ENCODE measurements around the gene FRS2.
"Not testable (repeated sequence)": the region's sequence is repeated elsewhere in the genome, so short reads cannot be mapped to it uniquely, and the experiment has no call there.

FRS2 gene

GRCh38 chr12:69470189-69471075, at the start of gene FRS2:
FRS2 (plus strand) TSS chr12:69470388; CDS start chr12:69569031, 98,643 bp downstream.
- DNase-seq (ENCODE audit: low read depth, low spot score), result peak; percentile 78

GRCh38 chr12:69421548-69421947, 48.6 kb upstream of the FRS2 start:
- DNase-seq (ENCODE audit: low read depth, low spot score), result no peak

- DNase-seq (ENCODE audit: low read depth, low spot score), result no peak
These were observed 46.9 kb upstream of the FRS2 start for GRCh38 chr12:69423037-69423905.

GRCh38 chr12:69425417-69425816, 44.8 kb upstream of the FRS2 start:
- DNase-seq (ENCODE audit: low read depth, low spot score), result no peak

- DNase-seq (ENCODE audit: low read depth, low spot score), result no peak
These were observed 41.7 kb upstream of the FRS2 start for GRCh38 chr12:69428351-69429073.

- no peak for DNase-seq (ENCODE audit: low read depth, low spot score)
These were observed 39.1 kb upstream of the FRS2 start for GRCh38 chr12:69430942-69431590.

- DNase-seq (ENCODE audit: low read depth, low spot score), result no peak
These were observed 38.5 kb upstream of the FRS2 start for GRCh38 chr12:69431591-69432222.

GRCh38 chr12:69433653-69434052, 36.5 kb upstream of the FRS2 start:
- DNase-seq (ENCODE audit: low read depth, low spot score), result no peak

GRCh38 chr12:69435644-69436043, 34.5 kb upstream of the FRS2 start:
- no peak for DNase-seq (ENCODE audit: low read depth, low spot score)

- DNase-seq (ENCODE audit: low read depth, low spot score), result no peak
These were observed 33.1 kb upstream of the FRS2 start for GRCh38 chr12:69437073-69437472.

GRCh38 chr12:69438539-69438938, 31.6 kb upstream of the FRS2 start:
- DNase-seq (ENCODE audit: low read depth, low spot score), result no peak

GRCh38 chr12:69440016-69440415, 30.2 kb upstream of the FRS2 start:
- DNase-seq (ENCODE audit: low read depth, low spot score), result no peak

- DNase-seq (ENCODE audit: low read depth, low spot score), result no peak
These were observed 29.3 kb upstream of the FRS2 start for GRCh38 chr12:69440886-69441285.

GRCh38 chr12:69442894-69443293, 27.3 kb upstream of the FRS2 start:
- no peak for DNase-seq (ENCODE audit: low read depth, low spot score)

- DNase-seq (ENCODE audit: low read depth, low spot score), result no peak
These were observed 26.3 kb upstream of the FRS2 start for GRCh38 chr12:69443916-69444315.

GRCh38 chr12:69447892-69448291, 22.3 kb upstream of the FRS2 start:
- no peak for DNase-seq (ENCODE audit: low read depth, low spot score)

- not testable (repeated sequence) for DNase-seq (ENCODE audit: low read depth, low spot score)
These were observed 17.5 kb upstream of the FRS2 start for GRCh38 chr12:69452598-69453132.

- DNase-seq (ENCODE audit: low read depth, low spot score), result no peak
These were observed 13.9 kb upstream of the FRS2 start for GRCh38 chr12:69456239-69456638.

GRCh38 chr12:69457433-69457832, 12.8 kb upstream of the FRS2 start:
- DNase-seq (ENCODE audit: low read depth, low spot score), result no peak

GRCh38 chr12:69459477-69459876, 10.7 kb upstream of the FRS2 start:
- no peak for DNase-seq (ENCODE audit: low read depth, low spot score)

- no peak for DNase-seq (ENCODE audit: low read depth, low spot score)
These were observed 5.8 kb upstream of the FRS2 start for GRCh38 chr12:69464428-69464827.

Data from activated naive CD8-positive, alpha-beta T cell treated with anti-CD3 and anti-CD28 coated beads, Interleukin-2, amount 50 U/mL, for 16 hours (primary cell).